Left ventricle myocardium inferior (tissue), 1 donor: Measurements from ENCODE around the gene PTPN23. TPM values are rescaled to one million over a fixed set of nuclear protein-coding genes. Genes with fewer than 3 reads are reported as not detected.

Experiments used
- DNase-seq: peaks from one replicate; pipeline ENCODE4 v3.0.0-alpha.2; 2020
- H3K27ac ChIP-seq: fragments of 200-600 bp; replicated peaks from 2 replicates; pipeline ENCODE4 v1.8.0; 2021
- H3K27me3 ChIP-seq: fragments of 200-600 bp; 2 replicates; pipeline ENCODE4 v1.8.0; 2021; ENCODE audit warnings: low read depth
- H3K36me3 ChIP-seq: fragments of 200-600 bp; 2 replicates; pipeline ENCODE4 v1.8.0; 2021
- H3K4me1 ChIP-seq: fragments of 200-600 bp; 2 replicates; pipeline ENCODE4 v1.8.0; 2021
- H3K4me3 ChIP-seq: fragments of 200-600 bp; 2 replicates; pipeline ENCODE4 v1.8.0; 2021; ENCODE audit warnings: mild to moderate bottlenecking, moderate library complexity
- H3K9me3 ChIP-seq: fragments of 200-600 bp; replicated peaks from 2 replicates; pipeline ENCODE4 v1.8.0; 2021
- CTCF ChIP-seq: fragments of 200-600 bp; IDR thresholded peaks from 2 replicates; pipeline ENCODE4 v1.8.0; 2021; ENCODE audit warnings: antibody characterized with exemption, mild to moderate bottlenecking, borderline replicate concordance
- intact Hi-C: fragments of 100-400 bp; cut with micrococcal nuclease; formaldehyde crosslinking; loops from one replicate; pipeline ENCODE4 v1.11.0; 2022
- total RNA-seq: library from RNA; stranded (reverse); fragmentation: NEBNext Ultra II Directional; extraction: Animal tissue kit (Norgen Biotek cat#: 25700); gene quantifications from one replicate; pipeline ENCODE4 v1.2.1, GENCODE V29; 2021
- donor health status: DM: no; HTN: yes; CAD: no; lungs with severe emphysema.

The PTPN23 gene
- total RNA-seq, 1 donor from 2014 or later: 20.0 TPM

GRCh38 chr3:47432673-47433072, 51.9 kb downstream of the PTPN23 start:
- Histone ChIP-seq H3K27ac (no peak overlapping the region), H3K9me3 (no peaks in the 10 kb centered on the region), H3K36me3 (peaks cover 70% of the 10 kb centered on the region), H3K27me3 (no peaks in the 10 kb centered on the region), H3K4me1 (peaks cover 5% of the 10 kb centered on the region), H3K4me3 (no peak overlapping the region)
- no peak for TF ChIP-seq CTCF
- DNase-seq: no peak
- intact Hi-C loops: no loop called here

- TF ChIP-seq CTCF: no peak
- no peak overlapping the region for H3K4me3 ChIP-seq
- H3K36me3 ChIP-seq: peaks cover 71% of the 10 kb centered on the region
- H3K27ac ChIP-seq: no peak overlapping the region
- peaks cover 5% of the 10 kb centered on the region for H3K4me1 ChIP-seq
- no peak for DNase-seq
- intact Hi-C loops: no loop called here
- H3K27me3 ChIP-seq: no peaks in the 10 kb centered on the region
- no peaks in the 10 kb centered on the region for H3K9me3 ChIP-seq
These were observed 53.0 kb downstream of the PTPN23 start for GRCh38 chr3:47433796-47434195.

GRCh38 chr3:47434849-47435248, 54.0 kb downstream of the PTPN23 start:
- no peak for DNase-seq
- H3K27me3 ChIP-seq: no peaks in the 10 kb centered on the region
- H3K36me3 ChIP-seq: peaks cover 78% of the 10 kb centered on the region
- no peak for TF ChIP-seq CTCF
- intact Hi-C loops: no loop called here
- H3K27ac ChIP-seq: no peak overlapping the region
- no peaks in the 10 kb centered on the region for H3K9me3 ChIP-seq
- H3K4me3 ChIP-seq: no peak overlapping the region
- H3K4me1 ChIP-seq: peaks cover 5% of the 10 kb centered on the region

GRCh38 chr3:47436180-47436579, 55.4 kb downstream of the PTPN23 start:
- Histone ChIP-seq H3K27me3 (no peaks in the 10 kb centered on the region), H3K27ac (no peak overlapping the region), H3K36me3 (peaks cover 79% of the 10 kb centered on the region), H3K9me3 (no peaks in the 10 kb centered on the region), H3K4me1 (no peaks in the 10 kb centered on the region), H3K4me3 (no peak overlapping the region)
- DNase-seq: no peak
- intact Hi-C loops: no loop called here
- no peak for TF ChIP-seq CTCF

GRCh38 chr3:47440131-47440530, 59.3 kb downstream of the PTPN23 start:
- Histone ChIP-seq H3K4me1 (peaks cover 29% of the 10 kb centered on the region), H3K27ac (no peak overlapping the region), H3K9me3 (no peaks in the 10 kb centered on the region), H3K27me3 (no peaks in the 10 kb centered on the region), H3K4me3 (no peak overlapping the region), H3K36me3 (peaks cover 52% of the 10 kb centered on the region)
- DNase-seq: no peak
- peak; percentile 23 for TF ChIP-seq CTCF
- intact Hi-C loops: no loop called here
